Mammary epithelial cell (primary cell): ENCODE measurements around the gene PPP2R5D.

ENCODE experiments used
- EZH2 ChIP-seq: IDR thresholded peaks from 2 replicates; pipeline ENCODE4 v1.6.1; 2012; ENCODE audit warnings: low read length, inconsistent platforms, borderline replicate concordance
- TF ChIP-seq, protein P1 (sequence below), 2 donors: IDR thresholded peaks in 1 of 2; conservative IDR thresholded peaks in 1 of 2; 2 replicates each; pipeline ENCODE4 v1.5.1; 2011 to 2012; ENCODE audit warnings: inconsistent platforms in 2 of 2, low read length in 2 of 2, mild to moderate bottlenecking in 2 of 2, control low read depth in 1 of 2, low read depth in 1 of 2; ENCODE audit not compliant: insufficient read depth in 1 of 2; ENCODE audit errors: extremely low read depth in 1 of 2

DNA sequence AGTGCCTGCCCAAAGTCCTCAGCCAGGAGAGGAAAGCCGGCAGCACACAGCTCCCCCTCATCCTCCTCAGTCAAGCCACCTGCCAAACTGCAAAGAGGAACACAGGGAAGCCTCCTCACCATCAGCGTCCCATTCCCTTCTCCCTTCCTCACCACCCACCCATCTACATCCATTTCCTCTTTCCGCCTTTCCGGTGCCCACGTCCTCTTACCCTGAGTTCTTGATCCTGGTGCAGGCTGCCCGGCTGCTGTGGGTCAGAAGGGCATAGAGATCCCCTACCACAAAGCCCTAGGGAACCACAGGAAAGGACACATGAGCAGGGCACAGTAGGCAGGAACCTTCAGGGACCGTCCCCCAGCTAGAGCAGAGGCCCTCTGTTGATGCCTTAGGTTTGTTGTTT lies 17.8 kb upstream of the PPP2R5D start:
- TF ChIP-seq, protein P1, sequence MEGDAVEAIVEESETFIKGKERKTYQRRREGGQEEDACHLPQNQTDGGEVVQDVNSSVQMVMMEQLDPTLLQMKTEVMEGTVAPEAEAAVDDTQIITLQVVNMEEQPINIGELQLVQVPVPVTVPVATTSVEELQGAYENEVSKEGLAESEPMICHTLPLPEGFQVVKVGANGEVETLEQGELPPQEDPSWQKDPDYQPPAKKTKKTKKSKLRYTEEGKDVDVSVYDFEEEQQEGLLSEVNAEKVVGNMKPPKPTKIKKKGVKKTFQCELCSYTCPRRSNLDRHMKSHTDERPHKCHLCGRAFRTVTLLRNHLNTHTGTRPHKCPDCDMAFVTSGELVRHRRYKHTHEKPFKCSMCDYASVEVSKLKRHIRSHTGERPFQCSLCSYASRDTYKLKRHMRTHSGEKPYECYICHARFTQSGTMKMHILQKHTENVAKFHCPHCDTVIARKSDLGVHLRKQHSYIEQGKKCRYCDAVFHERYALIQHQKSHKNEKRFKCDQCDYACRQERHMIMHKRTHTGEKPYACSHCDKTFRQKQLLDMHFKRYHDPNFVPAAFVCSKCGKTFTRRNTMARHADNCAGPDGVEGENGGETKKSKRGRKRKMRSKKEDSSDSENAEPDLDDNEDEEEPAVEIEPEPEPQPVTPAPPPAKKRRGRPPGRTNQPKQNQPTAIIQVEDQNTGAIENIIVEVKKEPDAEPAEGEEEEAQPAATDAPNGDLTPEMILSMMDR (conservative IDR thresholded peaks at IDR 0.05 in 1 of 2, IDR thresholded peaks at IDR 0.05 in 1 of 2; ENCODE audit: extremely low read depth in 1 of 2, insufficient read depth in 1 of 2, low read depth in 1 of 2, low read length in 2 of 2), result no peak
- no peak for TF ChIP-seq EZH2
